ENCODE measurements around the gene UBXN1. TPM values are rescaled to one million over a fixed set of nuclear protein-coding genes. Genes with fewer than 3 reads are reported as not detected.
A peak's percentile ranks its signal among the peaks of the same experiment; 100 is the strongest.
"Not testable (repeated sequence)": the region's sequence is repeated elsewhere in the genome, so short reads cannot be mapped to it uniquely, and the experiment has no call there.

UBXN1 gene
- total RNA-seq, 1 donor from 2014 or later = 90.5 TPM

DNA sequence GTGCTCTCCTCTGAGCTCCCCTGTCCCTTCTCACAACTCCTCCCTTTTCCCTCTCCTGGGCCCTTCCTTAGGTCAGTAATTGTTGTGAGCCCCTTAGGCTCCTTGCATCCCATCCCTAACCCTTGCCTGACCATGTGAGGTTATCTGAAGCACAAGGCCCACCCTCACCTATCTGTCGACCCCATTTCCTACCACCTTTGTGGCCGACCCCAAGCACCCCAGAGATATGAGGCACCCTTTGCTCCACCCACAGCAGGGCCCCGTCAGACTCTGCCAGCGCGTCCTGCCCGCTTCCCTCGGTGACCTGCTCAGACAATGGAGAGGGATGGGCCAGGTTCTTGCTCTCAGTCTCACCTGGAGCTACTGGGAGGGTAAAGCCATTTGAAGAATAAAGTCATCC, 29.9 kb upstream of the UBXN1 start:
- peak; percentile 56 for DNase-seq (ENCODE audit: low spot score)

DNA sequence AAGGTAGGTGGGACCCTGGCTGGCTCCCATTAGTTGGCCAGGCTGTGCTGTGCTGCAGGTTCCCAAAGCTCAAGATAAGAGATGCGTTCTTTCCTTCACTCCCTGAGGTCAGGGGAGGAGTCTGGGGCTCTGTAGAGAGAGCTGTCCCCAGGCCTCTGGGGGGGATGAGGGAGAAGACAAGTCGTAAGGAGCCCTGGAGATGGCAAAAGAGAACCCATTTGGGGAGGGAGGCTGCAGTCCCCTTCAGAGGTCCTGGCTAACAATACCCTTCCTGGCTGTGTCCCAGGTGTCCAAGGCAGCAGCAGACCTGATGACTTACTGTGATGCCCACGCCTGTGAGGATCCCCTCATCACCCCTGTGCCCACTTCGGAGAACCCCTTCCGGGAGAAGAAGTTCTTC, 29.5 kb upstream of the UBXN1 start:
- DNase-seq (ENCODE audit: low spot score) = no peak

DNA sequence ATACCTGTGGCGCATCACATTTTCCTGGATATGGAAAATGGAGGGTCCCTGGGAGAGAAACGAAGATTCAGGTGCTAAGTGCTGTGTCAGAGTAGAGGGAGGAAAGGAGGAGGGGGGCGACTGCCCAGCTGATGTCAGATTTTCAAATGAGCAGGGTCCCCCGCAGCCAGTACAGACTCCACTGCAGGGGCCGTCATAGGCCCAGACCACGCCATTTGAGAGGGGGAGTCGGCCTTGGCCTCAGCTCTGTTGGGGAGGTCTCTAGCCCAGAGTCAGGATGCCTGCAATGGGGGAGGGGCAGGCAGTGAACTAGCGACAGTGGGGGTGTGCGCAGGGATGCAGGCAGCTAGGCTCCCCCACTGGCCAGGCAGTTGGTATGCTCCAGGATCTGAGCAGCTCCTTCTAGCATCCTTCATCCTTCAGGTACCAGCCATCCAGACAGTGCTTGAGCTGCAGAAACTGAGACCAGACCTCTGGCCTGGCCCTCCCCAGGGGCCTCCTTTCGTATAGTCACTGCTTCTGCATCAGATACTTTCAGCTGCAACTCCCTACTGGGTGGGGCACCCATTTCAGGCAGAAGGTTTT, 28.5 kb upstream of the UBXN1 start, which contains the start of the genes BSCL2 and GNG3:
BSCL2 (minus strand) TSS at position 148 of the 585 bp plus-strand sequence. CDS start 229 bp downstream, outside the sequence.
GNG3 (plus strand) TSS at position 400 of the 585 bp plus-strand sequence. CDS start 620 bp downstream, outside the sequence.
- no peak for DNase-seq (ENCODE audit: low spot score)

DNA sequence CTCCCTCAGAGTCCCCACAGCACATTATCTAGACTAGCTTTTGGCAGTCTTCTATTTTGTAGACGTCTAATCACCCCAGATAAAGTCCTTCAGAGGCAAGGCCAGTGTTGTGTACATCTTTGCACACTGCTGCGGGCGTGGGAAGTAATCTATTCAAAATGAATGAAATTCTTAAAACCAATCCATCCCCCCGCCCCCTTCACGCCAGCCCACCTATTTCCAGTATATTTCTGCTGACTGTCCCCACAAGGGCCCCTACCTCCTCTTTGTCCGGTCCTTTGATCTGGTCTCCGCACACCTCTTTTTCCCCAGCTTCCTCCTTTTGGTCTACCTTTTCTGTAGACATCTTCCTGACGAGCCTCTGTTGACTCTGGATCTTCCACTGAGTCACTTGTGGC, 28.0 kb upstream of the UBXN1 start:
- no peak for DNase-seq (ENCODE audit: low spot score)

DNA sequence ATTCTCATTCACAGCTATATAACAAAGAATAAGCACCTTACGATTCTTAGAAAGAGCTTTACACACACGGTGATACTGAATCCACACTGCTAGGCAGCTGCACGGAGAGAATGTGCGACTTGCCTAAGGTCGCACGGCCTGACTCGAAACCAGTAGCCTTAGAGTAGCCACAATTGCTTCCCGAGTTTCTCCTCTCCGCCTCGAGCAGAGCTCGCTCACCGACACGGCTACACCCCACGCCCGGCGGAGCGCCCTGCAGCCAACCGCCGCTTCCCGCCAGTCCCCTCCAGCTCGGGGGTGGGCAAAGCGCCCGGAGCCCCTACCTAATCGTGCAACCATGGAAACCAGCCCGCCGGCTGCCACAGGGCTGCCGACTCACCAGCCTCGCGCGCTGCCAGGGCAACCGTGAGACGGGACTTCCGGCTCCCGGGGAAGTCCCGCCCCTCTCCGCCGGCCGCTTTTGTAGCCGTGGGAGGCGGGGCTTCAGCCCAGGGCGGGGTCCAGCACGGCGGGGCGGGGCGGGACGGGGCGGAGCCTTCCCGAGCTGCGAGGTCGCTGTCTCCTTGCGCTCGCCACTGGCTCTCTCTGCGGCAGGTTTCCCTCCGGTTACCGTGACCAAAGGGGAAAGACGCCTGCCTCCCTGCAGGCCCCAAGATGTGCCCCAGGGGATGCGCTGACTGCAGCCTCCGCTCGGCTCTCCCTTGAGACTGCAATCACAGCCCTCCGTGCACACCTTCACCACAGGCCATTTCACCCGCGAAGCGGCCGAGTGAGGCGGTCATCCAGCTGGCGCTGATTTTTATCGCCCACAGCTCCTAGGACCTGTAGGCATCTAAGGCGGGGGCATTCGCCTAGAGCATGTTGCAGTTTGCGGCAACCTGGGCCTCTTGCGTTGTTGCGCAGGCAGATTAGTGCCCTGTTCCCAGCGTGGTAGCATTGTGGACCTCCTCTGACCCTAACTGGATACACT, 27.3 kb upstream of the UBXN1 start:
- DNase-seq (ENCODE audit: low spot score) = peak; percentile 95

DNA sequence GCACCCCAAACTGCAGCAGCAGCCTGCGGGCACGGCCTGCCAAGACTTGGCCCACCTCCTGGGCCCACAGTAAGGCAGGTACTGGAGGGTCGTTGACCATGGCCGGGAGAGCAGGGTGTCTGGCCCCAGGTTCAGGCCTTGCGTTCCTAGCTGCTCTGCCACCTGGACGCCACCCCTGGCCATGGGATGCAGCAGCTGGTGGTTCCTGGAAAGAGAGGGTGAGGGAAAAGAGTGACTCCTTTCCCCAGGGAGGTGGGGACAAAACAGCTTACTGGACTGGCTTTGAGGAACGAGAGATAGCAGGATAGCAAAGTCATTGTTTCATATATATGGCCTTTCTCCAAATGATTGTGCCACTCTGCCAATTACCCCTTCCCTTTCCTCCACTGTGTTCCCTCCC, 26.5 kb upstream of the UBXN1 start:
- no peak for DNase-seq (ENCODE audit: low spot score)

DNA sequence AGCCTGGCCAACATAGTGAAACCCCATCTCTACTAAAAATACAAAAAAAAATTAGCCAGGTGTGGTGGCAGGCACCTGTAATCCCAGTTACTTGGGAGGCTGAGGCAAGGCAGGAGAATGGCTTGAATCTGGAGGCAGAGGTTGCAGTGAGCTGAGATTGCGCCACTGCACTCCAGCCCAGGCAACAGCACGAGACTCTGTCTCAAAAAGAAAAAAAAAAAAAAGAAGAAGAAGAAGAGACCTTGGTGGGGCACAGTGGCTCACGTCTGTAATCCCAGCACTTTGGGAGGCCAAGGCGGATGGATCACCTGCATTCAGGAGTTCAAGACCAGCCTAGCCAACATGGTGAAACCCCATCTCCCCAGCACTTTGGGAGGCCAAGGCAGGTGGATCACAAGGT, 25.0 kb upstream of the UBXN1 start:
- DNase-seq (ENCODE audit: low spot score) = not testable (repeated sequence)

DNA sequence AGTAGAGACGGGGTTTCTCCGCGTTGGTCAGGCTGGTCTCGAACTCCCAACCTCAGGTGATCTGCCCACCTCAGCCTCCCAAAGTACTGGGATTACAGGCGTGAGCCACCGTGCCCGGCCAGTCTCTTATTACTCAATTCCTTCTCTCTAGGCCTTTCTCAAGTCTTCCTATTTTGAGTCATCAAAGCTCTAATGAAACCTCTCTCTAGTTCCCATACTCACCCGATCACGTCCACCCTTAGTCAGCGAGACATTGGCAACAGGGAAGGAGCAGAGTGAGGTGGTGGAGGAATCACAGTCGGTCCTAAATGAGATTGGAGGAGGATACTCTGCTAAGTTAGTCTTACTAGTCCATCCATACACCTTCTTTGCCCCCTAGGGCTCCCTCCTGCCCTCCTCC, 23.4 kb upstream of the UBXN1 start:
- DNase-seq (ENCODE audit: low spot score) = no peak

DNA sequence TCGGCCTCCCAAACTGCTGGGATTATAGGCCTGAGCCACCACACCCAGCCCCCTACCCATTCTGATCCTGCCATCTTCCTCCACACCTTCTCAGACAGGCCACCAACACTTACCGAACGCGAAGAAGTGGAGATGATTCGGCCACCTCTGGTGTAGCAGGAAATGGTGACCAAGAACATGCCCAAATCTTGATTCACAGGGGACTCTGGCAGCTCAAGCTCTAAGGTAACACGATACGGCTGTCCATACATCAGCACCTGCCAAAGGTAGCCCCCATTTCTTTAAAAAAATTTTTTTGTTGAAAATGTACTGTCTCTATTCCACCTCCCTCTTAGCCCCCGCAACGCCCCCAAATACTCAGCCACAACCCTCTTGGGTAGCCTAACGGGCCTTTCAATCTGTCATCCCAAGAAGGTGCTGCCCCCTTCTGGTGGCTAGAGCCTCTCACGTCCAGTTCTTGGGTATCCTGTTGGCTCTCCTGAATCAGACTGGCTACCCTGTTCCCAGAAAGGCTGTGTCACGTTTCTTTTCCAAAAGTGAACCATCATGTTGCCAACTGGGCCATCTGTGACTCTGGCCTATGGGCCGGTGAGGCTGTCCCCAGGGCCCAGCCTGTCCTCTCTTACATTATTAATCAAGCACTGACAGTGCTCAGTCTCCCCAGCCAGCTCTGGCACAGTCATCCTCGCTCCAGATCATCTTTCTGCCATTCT, 15.7 kb upstream of the UBXN1 start:
- peak; percentile 82 for DNase-seq (ENCODE audit: low spot score)

DNA sequence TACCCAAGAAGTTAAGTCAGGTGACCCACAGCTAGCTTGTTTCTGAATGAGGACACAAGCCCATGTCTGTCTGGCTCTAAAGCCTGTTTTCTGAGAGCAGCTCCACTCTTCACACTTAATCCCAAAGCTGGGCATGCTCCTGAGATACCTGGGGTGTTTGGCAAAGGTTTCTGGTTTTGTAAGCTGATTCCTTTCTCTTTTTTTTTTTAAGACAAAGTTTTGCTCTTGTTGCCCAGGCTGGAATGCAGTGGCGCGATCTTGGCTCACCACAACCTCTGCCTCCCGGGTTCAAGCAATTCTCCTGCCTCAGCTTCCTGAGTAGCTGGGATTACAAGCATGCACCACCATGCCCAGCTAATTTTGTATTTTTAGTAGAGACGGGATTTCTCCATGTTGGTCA, 14.8 kb upstream of the UBXN1 start:
- not testable (repeated sequence) for DNase-seq (ENCODE audit: low spot score)

DNA sequence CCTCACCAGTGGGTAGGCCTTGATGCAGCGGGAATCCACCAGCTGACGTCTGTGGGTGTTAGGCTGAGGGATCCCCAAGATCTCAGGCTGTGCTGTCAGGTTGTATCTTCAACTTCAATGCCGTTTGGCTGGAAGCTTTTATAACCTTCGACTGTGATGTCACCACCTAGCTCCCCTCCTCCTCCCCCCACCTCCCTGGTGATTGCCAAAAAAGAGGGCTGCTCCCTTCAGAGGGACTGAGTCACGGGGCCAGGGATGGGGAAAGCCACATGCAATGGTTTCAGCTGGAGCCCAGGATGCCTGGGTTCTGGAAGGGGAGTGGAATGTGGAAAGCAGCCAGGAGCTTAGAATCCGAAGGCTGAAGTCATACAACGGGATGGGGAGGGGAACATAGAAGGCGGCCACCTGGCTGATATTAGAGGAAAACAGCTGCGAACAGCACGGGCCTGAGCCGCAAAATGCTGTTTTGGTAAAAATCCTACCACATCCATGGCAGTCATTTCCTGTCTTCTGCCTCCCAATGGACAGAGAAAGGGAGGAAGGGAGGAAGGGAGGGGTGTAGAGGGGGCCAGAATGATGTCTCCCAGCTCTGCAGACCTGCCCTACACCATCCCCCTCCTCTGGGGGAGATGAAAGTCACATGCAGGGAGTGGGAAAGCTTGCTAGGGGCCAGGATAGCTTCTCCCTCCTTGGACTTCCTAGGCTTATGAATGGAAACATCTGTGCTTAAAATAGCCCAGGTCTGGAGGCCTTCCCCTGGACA, 10.7 kb upstream of the UBXN1 start, which contains the start of gene LRRN4CL:
LRRN4CL (minus strand) TSS at position 110 of the 763 bp plus-strand sequence. CDS start 1,022 bp downstream, outside the sequence.
- DNase-seq (ENCODE audit: low spot score) = peak; percentile 85

DNA sequence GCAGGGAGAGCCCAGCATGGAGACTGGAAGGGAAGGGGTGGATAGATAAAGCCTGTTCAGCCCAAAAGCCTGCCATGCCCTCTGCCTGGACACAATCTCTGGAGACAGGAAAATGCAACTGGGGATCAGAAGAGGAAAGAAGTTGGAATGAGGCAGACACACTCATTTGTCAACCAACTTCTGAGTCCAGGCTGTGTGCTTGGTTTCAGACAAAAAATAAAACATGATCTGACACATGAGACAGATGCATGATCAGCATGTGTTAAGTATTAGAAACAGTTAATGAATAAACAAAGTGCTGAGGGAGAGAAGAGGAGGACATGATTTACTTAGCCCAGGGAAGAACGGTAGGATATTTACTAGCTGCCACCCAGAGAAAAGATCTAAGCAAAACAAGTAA, 9.6 kb upstream of the UBXN1 start:
- DNase-seq (ENCODE audit: low spot score) = no peak

DNA sequence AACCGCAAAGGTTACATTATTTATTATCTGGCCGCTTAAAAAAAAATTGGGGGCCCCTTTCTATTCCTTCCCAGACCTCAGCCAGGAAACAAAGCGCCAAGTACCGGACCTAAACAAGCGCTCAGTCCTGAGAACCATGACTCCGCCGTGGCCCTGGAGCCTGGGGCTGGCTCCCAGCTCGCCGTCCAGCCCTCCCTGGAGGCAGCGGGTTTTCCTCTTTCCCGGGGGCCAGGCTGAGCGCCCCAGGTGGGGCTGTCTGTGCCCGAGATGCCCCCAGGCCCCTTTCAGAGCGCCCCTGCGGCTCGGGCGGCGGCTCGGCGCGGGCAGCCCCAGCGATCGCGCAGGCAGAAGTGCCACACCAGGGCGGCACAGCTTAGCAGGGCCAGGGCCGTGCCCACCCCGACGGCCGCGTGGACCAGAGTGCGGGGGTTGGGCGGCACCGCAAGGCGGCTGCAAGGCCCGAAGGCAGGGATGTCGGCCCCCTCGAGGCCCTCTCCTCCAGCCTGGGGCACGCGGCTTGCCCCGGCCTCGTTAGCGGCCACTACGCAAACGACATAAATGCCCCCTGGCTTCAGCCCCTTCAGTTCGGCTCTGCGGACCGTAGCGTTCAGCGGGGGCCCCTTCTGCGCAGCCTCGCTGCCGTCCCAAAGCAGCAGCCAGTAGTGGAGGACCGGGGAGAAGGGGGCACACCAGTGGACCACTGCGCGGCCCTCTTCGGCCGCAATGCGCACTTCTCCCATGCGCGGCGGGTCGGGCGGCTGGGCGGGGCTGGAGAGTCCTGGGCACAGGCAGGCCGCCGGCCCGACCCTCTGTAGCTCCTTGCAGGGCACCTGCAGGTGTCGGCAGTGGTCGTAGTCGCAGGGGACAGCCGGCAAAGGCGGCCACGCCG, 8.9 kb upstream of the UBXN1 start:
- DNase-seq (ENCODE audit: low spot score) = no peak

DNA sequence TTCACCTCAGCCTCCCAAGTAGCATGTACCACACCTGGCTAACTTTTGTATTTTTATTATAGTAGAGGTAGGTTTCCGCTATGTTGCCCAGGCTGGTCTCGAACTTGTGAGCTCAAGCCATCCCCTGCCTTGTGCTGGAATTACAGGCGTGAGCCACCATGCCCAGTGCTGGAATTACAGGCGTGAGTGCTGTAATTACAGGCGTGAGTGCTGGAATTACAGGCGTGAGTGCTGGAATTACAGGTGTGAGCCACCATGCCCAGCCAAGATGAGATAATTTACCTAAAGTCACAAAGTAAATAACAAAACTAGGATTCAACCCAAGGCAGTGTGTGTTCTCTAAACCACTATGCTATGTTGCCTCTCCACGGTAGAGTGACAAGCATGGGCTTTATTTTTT, 3.6 kb upstream of the UBXN1 start:
- DNase-seq (ENCODE audit: low spot score) = no peak

DNA sequence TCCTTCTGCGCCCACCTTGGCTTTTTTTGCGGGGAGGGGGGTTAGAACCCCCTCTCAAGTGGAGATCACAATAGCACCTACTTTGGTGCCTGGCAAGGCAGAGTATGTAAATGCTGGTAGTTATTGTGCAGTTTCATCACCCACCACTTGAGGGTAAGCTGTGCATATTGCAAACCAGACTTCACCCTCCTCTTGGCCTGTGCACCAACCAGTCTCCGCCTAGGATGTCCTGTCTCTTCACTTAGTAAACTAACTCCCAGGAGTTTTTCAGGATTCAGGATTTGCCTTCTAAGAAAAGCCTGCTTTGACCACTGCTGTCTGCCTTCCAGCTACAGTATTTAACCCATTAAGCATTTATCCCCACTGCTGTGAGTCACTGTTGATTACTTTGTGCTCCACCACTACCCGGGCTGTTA, 2.0 kb upstream of the UBXN1 start:
- DNase-seq (ENCODE audit: low spot score) = no peak

DNA sequence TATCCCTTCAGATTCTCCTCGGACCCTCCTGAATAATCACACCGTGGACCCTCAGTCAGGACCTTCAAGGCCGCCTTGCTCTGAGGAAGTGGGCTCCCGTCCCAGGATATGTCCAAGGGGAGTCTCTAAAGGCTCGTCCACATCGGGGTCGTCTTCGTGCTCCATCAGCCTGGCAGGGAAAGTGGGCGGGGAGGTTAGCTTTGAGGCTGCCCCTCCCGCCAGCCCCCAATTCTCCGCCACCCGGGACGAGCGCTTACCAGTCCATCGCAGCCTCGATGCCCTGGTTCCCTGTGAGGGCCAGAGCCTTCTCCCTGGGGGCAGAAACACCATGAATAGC, 472 bp downstream of the UBXN1 start:
- no peak for DNase-seq (ENCODE audit: low spot score)

DNA sequence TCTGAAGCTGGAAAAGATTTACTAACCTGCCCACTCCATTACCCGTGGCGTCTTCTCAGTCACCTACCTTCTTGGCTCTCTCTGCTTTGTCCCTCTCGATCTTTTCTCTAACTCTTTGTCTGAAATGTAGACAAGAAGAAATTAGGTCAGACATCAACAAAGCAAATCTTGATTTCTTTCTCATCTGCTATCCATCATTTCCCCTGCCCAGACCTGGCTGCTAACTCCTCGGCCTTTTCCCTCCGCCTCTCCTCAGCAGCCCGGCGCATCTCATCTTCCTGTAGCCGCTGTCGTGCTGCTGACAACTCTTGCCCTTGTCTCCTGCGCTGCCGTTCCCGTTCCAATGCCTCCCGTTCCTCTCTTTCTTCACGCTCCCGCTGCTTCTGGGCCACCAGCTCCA, 1.2 kb downstream of the UBXN1 start:
- no peak for DNase-seq (ENCODE audit: low spot score)

DNA sequence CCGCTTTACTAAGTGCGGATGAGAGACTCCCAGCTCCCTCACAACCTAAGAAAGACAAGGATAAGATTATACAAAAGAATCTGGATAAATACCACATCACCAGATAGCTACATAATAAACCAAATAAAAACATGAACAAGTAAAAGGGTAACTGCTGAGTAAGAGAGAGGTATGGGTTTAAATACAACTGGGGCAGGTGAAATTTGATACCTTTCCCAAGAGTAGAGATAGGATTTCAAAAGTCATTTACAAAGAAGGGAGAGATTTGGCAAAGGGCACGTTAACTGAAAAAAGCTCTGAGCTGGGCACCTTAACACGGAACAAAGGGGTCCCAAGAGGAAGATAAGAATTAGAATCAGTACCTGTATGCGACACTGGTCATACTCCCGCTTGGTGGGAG, 1.7 kb downstream of the UBXN1 start:
- no peak for DNase-seq (ENCODE audit: low spot score)

DNA sequence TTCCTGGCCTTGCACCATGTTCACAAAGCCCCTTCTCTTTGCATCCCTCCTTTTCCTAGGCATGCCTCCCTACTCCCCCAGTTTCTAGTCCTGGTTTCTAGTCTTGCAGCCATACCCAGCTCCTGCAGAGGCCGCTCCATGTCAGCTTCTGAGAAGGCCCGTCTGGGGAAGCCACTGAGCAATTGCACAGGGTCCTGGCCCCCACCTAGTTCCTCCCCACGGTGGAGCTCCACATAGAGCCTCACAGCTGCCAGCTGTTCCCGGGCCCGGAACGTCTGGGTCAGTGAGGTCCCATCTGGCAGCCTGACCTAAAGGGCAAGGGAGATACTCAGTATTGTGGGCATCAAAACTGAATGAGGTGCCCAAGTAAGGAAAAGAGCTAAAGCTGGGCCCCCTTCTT, 2.2 kb downstream of the UBXN1 start:
- no peak for DNase-seq (ENCODE audit: low spot score)

DNA sequence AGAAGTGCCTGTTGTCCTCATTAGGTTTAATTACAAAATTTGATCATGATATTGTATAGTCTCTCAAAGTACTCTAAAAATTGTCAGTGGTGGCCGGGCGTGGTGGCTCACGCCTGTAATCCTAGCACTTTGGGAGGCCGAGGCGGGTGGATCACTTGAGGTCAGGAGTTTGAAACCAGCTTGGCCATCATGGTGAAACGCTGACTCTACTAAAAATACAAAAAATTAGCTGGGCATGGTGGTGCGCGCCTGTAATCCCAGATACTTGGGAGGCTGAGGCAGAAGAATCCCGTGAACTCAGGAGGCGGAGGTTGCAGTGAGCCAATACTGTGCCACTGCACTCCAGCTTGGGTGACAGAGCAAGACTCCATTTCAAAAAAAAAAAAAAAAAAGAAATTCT, 3.5 kb downstream of the UBXN1 start:
- DNase-seq (ENCODE audit: low spot score) = not testable (repeated sequence)

DNA sequence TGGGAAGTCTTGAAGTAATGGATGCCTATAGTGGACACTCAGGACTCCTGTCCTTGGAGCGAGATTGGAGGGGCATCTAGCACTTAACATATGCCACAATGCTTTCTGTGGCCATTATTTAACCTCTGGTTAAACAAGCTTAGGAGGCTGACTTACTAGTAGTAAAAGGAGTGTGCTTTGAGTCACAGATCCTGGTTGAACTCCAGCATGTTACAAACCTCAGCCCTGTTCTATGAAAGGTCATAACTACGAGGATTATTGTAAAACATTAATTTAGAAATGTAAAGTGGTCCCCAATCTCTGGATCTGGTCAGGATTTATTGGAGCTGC, 5.7 kb downstream of the UBXN1 start:
- DNase-seq (ENCODE audit: low spot score) = no peak
